Brain microvascular endothelial cell (primary cell): Measurements from ENCODE around the gene HMCN1.

Experiments used
- DNase-seq: peaks from one replicate; pipeline ENCODE4 v3.0.0-alpha.2; 2020
- H3K27ac ChIP-seq: fragments of 250-450 bp; sonication (Bioruptor Pico); 2 replicates; pipeline ENCODE4 v1.5.1; 2020; ENCODE audit warnings: mild to moderate bottlenecking, moderate library complexity
- H3K27me3 ChIP-seq: fragments of 250-450 bp; sonication (Bioruptor Pico); replicated peaks from 2 replicates; pipeline ENCODE4 v1.5.1; 2020; ENCODE audit warnings: mild to moderate bottlenecking
- H3K36me3 ChIP-seq: fragments of 250-450 bp; sonication (Bioruptor Pico); replicated peaks from 2 replicates; pipeline ENCODE4 v1.5.1; 2020; ENCODE audit warnings: mild to moderate bottlenecking
- H3K4me3 ChIP-seq: 2 replicates; pipeline ENCODE4 v1.5.1; 2011; ENCODE audit warnings: low read depth, mild to moderate bottlenecking, control low read depth, low read length, moderate library complexity
- CTCF ChIP-seq: IDR thresholded peaks from 2 replicates; pipeline ENCODE4 v1.5.1; 2011; ENCODE audit warnings: low read depth, mild to moderate bottlenecking, moderate library complexity, low read length, control low read depth, inconsistent platforms; ENCODE audit errors: missing control alignments
- in situ Hi-C: cut with HindIII; loops from 2 replicates; pipeline ENCODE4 v1.10.0; 2017; ENCODE audit warnings: low sequenced_read_pairs, low pct_ligation_motif_present

The HMCN1 gene

GRCh38 chr1:186033847-186034271 lies 299.7 kb downstream of the HMCN1 start:
- no peak overlapping the region for H3K27ac ChIP-seq
- H3K4me3 ChIP-seq, result no peak overlapping the region
- DNase-seq, result peak; percentile 18
- in situ Hi-C loops, result no loop called here
- no peaks in the 10 kb centered on the region for H3K36me3 ChIP-seq
- no peak for TF ChIP-seq CTCF
- H3K27me3 ChIP-seq, result no peaks in the 10 kb centered on the region

- TF ChIP-seq CTCF, result no peak
- in situ Hi-C loops, result no loop called here
- no peaks in the 10 kb centered on the region for H3K27me3 ChIP-seq
- H3K4me3 ChIP-seq, result no peak overlapping the region
- no peak overlapping the region for H3K27ac ChIP-seq
- peak; percentile 12 for DNase-seq
- H3K36me3 ChIP-seq, result no peaks in the 10 kb centered on the region
These were observed 308.0 kb downstream of the HMCN1 start for GRCh38 chr1:186042230-186042629.

GRCh38 chr1:186043296-186043695 lies 309.1 kb downstream of the HMCN1 start:
- H3K4me3 ChIP-seq, result no peak overlapping the region
- in situ Hi-C loops, result no loop called here

GRCh38 chr1:186044079-186044685 lies 310.0 kb downstream of the HMCN1 start:
- in situ Hi-C loops, result no loop called here
- no peak for DNase-seq
- Histone ChIP-seq H3K36me3 (no peaks in the 10 kb centered on the region), H3K27me3 (no peaks in the 10 kb centered on the region), H3K27ac (no peak overlapping the region), H3K4me3 (no peak overlapping the region)
- no peak for TF ChIP-seq CTCF

More at GRCh38 chr1:186043296-186043695, 309.1 kb downstream of the HMCN1 start:
- H3K27me3 ChIP-seq, result no peaks in the 10 kb centered on the region
- H3K36me3 ChIP-seq, result no peaks in the 10 kb centered on the region
- no peak overlapping the region for H3K27ac ChIP-seq
- TF ChIP-seq CTCF, result no peak
- no peak for DNase-seq

GRCh38 chr1:186046437-186047211 lies 312.4 kb downstream of the HMCN1 start:
- Histone ChIP-seq H3K4me3 (no peak overlapping the region), H3K36me3 (no peaks in the 10 kb centered on the region), H3K27me3 (no peaks in the 10 kb centered on the region), H3K27ac (no peak overlapping the region)
- in situ Hi-C loops, result no loop called here
- TF ChIP-seq CTCF, result no peak
- DNase-seq, result no peak
